Testis (tissue), 3 donors: Measurements from ENCODE around the gene ZBTB5. TPM values are rescaled to one million over a fixed set of nuclear protein-coding genes. Genes with fewer than 3 reads are reported as not detected.

Experiments
- DNase-seq: peaks from one replicate; pipeline ENCODE4 v3.0.0-alpha.2; 2019
- H3K27ac ChIP-seq, 2 donors: fragments of 200-600 bp; sonication (generic); one replicate each; pipeline ENCODE4 v1.5.1; 2019
- H3K27me3 ChIP-seq: fragments of 200-600 bp; sonication (generic); one replicate; pipeline ENCODE4 v1.5.1; 2019
- H3K36me3 ChIP-seq: fragments of 200-600 bp; sonication (generic); one replicate; pipeline ENCODE4 v1.5.1; 2017; ENCODE audit warnings: low read depth; ENCODE audit errors: missing control alignments
- H3K4me1 ChIP-seq: fragments of 200-600 bp; sonication (generic); one replicate; pipeline ENCODE4 v1.5.1; 2019
- H3K4me3 ChIP-seq, 2 donors: fragments of 200-600 bp; sonication (generic); one replicate each; pipeline ENCODE4 v1.5.1; 2017 to 2019
- H3K9me3 ChIP-seq: fragments of 200-600 bp; sonication (generic); one replicate; pipeline ENCODE4 v1.5.1; 2017
- POLR2A ChIP-seq: fragments of 450-650 bp; IDR thresholded peaks from one replicate; pipeline ENCODE4 v1.6.1; 2017; ENCODE audit warnings: antibody characterized with exemption, mild to moderate bottlenecking, moderate library complexity
- WGBS, 2 donors: methylation state at CpG; one replicate each; pipeline ENCODE4 v1.1.5; 2018; 5-methylcytosine and 5-hydroxymethylcytosine counted together
- intact Hi-C: fragments of 100-400 bp; cut with DNase I; formaldehyde crosslinking; loops from one replicate; pipeline ENCODE4 v1.15.1; 2023; ENCODE audit warnings: low total_unique reads
- polyA plus RNA-seq: library from polyadenylated mRNA; stranded (reverse); fragments of 350-450 nt; fragmentation: Illumina TruSeq; extraction: RNeasy Lipid Tissue Mini Kit (QIAGEN cat#74804); gene quantifications from one replicate; pipeline ENCODE4 v1.2.3, GENCODE V29; 2014; ENCODE audit warnings: low read depth, low replicate concordance; ENCODE audit not compliant: insufficient read depth
- total RNA-seq, 2 donors: library from RNA; depleted of rRNA; stranded (reverse); fragments of >200 nt; gene quantifications; one replicate each; pipeline ENCODE4 v1.2.3, GENCODE V29; 2016
- TF ChIP-seq, protein P1 (sequence below), 3 experiments: fragments of 450-650 bp in 2 of 3; fragments of 200-600 bp in 1 of 3; sonication (generic) in 1 of 3; IDR thresholded peaks; one replicate each; pipeline ENCODE4 v1.5.1; 2016 to 2019; ENCODE audit warnings: antibody characterized with exemption in 3 of 3, mild to moderate bottlenecking in 2 of 3, moderate library complexity in 1 of 3

Gene ZBTB5
- total and polyA plus RNA-seq, 3 donors from 2014 or later, result 20.4 to 33.8 (median 28.4) TPM

DNA sequence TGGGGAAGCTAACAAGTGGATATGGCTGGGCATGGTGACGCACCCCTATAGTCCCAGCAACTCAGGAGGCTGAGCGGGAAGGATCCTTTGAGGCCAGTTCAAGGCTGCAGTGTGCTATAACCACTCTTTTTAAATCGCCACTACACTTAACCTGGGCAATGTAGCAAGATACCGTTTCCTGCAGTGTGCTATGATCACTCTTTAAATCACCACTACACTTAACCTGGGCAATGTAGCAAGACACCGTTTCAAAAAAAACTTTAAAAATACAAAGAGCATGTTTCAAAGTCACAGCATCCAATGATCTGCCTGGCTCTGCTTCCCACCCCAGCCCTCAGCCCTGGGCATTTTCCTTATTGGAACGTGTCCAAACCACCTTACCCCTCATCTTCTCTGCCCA is 28.2 kb downstream of the ZBTB5 start:
- no peak for DNase-seq
- Histone ChIP-seq H3K4me1 (peaks cover 22% of the 10 kb centered on the region), H3K4me3 (no peak overlapping the region), H3K27ac (no peak overlapping the region), H3K9me3 (no peaks in the 10 kb centered on the region), H3K36me3 (no peaks in the 10 kb centered on the region), H3K27me3 (no peaks in the 10 kb centered on the region)
- WGBS, 2 donors, result 91 to 92% methylated on average over 6 of the region's 6 CpGs
- intact Hi-C loops, result no loop called here
- TF ChIP-seq, protein P1, sequence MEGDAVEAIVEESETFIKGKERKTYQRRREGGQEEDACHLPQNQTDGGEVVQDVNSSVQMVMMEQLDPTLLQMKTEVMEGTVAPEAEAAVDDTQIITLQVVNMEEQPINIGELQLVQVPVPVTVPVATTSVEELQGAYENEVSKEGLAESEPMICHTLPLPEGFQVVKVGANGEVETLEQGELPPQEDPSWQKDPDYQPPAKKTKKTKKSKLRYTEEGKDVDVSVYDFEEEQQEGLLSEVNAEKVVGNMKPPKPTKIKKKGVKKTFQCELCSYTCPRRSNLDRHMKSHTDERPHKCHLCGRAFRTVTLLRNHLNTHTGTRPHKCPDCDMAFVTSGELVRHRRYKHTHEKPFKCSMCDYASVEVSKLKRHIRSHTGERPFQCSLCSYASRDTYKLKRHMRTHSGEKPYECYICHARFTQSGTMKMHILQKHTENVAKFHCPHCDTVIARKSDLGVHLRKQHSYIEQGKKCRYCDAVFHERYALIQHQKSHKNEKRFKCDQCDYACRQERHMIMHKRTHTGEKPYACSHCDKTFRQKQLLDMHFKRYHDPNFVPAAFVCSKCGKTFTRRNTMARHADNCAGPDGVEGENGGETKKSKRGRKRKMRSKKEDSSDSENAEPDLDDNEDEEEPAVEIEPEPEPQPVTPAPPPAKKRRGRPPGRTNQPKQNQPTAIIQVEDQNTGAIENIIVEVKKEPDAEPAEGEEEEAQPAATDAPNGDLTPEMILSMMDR (IDR thresholded peaks at IDR 0.05), result no peak
- no peak for TF ChIP-seq POLR2A

GRCh38 chr9:37436540-37436939 is 28.7 kb downstream of the ZBTB5 start:
- no peak overlapping the region for H3K27ac ChIP-seq

DNA sequence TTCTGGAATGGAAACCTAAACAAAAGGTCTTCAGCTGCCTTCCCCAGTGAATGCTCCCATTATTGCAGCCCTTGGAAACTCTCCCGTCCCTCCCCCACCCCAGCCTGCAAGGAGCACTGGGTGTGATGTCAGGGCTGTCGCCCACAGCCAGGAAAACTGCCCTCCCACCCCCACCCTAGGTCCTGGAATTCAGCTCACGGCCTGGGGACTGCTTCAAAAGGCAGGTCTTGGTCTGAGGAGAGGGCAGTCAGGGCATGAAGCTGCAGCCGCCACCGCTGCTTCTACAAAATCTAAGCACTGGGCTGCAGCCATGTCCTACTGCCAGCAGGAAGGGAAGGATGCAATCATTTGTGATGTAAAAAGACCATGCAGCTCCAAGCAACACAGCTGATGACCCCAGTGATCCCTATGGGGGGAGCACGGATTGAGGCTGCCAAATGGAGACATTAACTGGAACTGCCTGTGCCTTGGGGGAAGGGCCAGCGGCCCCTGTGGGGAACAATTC is 31.3 kb downstream of the ZBTB5 start:
- intact Hi-C loops, result no loop called here
- Histone ChIP-seq H3K36me3 (no peaks in the 10 kb centered on the region), H3K27ac (peak overlapping the region; percentile 24 to 51), H3K4me3 (no peak overlapping the region), H3K4me1 (peaks cover 39% of the 10 kb centered on the region), H3K9me3 (no peaks in the 10 kb centered on the region), H3K27me3 (no peaks in the 10 kb centered on the region)
- DNase-seq, result peak; percentile 68
- no peak for TF ChIP-seq POLR2A
- TF ChIP-seq, protein P1 (IDR thresholded peaks at IDR 0.05), result no peak
- WGBS, 2 donors, result 26 to 47% methylated on average over 3 to 7 of the region's 7 CpGs

More at GRCh38 chr9:37436540-37436939, 28.7 kb downstream of the ZBTB5 start:
- Histone ChIP-seq H3K4me1 (peaks cover 25% of the 10 kb centered on the region), H3K4me3 (no peak overlapping the region), H3K9me3 (no peaks in the 10 kb centered on the region), H3K27me3 (no peaks in the 10 kb centered on the region), H3K36me3 (no peaks in the 10 kb centered on the region)
- 72 to 84% methylated on average over 5 of the region's 5 CpGs for WGBS, 2 donors
- TF ChIP-seq, protein P1 (IDR thresholded peaks at IDR 0.05), result no peak
- DNase-seq, result no peak
- intact Hi-C loops, result no loop called here

GRCh38 chr9:37432020-37432419 is 33.2 kb downstream of the ZBTB5 start:
- Histone ChIP-seq H3K4me3 (no peak overlapping the region), H3K27me3 (no peaks in the 10 kb centered on the region), H3K4me1 (peaks cover 39% of the 10 kb centered on the region), H3K27ac (peak overlapping the region in 1 of 2 donors; percentile 50), H3K9me3 (no peaks in the 10 kb centered on the region), H3K36me3 (no peaks in the 10 kb centered on the region)
- intact Hi-C loops, result no loop called here
- no peak for DNase-seq
- WGBS, 2 donors, result 81 to 82% methylated on average over 5 to 6 of the region's 6 CpGs
- TF ChIP-seq, protein P1 (IDR thresholded peaks at IDR 0.05), result no peak
- no peak for TF ChIP-seq POLR2A
